Activated CD8-positive, alpha-beta memory T cell treated with anti-CD3 and anti-CD28 coated beads for 36 hours (primary cell): ENCODE measurements around the gene SYT2. TPM values are rescaled to one million over a fixed set of nuclear protein-coding genes. Genes with fewer than 3 reads are reported as not detected.
"Not testable (repeated sequence)": the region's sequence is repeated elsewhere in the genome, so short reads cannot be mapped to it uniquely, and the experiment has no call there.

Source experiments
- CTCF ChIA-PET: fragments of 350-600 bp; sonication (Branson Sonifier 250); formaldehyde crosslinking; loops from one replicate; lab custom pipeline; 2021; ENCODE audit warnings: antibody characterized with exemption; lab: Charles Lee
- POLR2A ChIA-PET: fragments of 350-600 bp; sonication (Branson Sonifier 250); formaldehyde crosslinking; loops from one replicate; lab custom pipeline; 2021; ENCODE audit warnings: antibody characterized with exemption; lab: Charles Lee
- total RNA-seq, 2 experiments: library from RNA; stranded (reverse); gene quantifications; one replicate each; pipeline ENCODE4 v1.2.3, GENCODE V29; 2021

Gene SYT2
- total RNA-seq, 2 experiments from 2014 or later, result not detected

- ChIA-PET CTCF (interaction anchor here (0.7 kb wide), 1 partner anchor 9 kb away, joined by 3 read pairs; no protein-coding TSS in a partner anchor), POLR2A (interaction anchor here (0.5 kb wide), 1 partner anchor 16 kb away, joined by 7 read pairs; no protein-coding TSS in a partner anchor)
Measured at GRCh38 chr1:202564958-202565495, 145.2 kb downstream of the SYT2 start.

- ChIA-PET CTCF (no interaction called here), POLR2A (no interaction called here)
Measured at GRCh38 chr1:202563818-202564217, 146.4 kb downstream of the SYT2 start.

GRCh38 chr1:202562444-202563060, 147.7 kb downstream of the SYT2 start:
- CTCF ChIA-PET, result no interaction called here
- POLR2A ChIA-PET, result no interaction called here

GRCh38 chr1:202561726-202562443, 148.4 kb downstream of the SYT2 start:
- ChIA-PET CTCF (no interaction called here), POLR2A (no interaction called here)

- POLR2A ChIA-PET, result no interaction called here
- CTCF ChIA-PET, result no interaction called here
Measured at GRCh38 chr1:202561240-202561639, 149.0 kb downstream of the SYT2 start.

- CTCF ChIA-PET, POLR2A ChIA-PET: not testable (repeated sequence)
Measured at GRCh38 chr1:202557662-202558061, 152.6 kb downstream of the SYT2 start.

- CTCF ChIA-PET, result interaction anchor here (0.7 kb wide), 2 partner anchors 42 to 296 kb away, joined by 3 to 4 read pairs; no protein-coding TSS in a partner anchor
- POLR2A ChIA-PET, result not testable (repeated sequence)
Measured at GRCh38 chr1:202556037-202556436, 154.2 kb downstream of the SYT2 start.

GRCh38 chr1:202554619-202555018, 155.6 kb downstream of the SYT2 start:
- POLR2A ChIA-PET, CTCF ChIA-PET: not testable (repeated sequence)

GRCh38 chr1:202553560-202554038, 156.7 kb downstream of the SYT2 start:
- ChIA-PET POLR2A (no interaction called here), CTCF (no interaction called here)

- CTCF ChIA-PET, POLR2A ChIA-PET: not testable (repeated sequence)
Measured at GRCh38 chr1:202553078-202553477, 157.2 kb downstream of the SYT2 start.

- CTCF ChIA-PET, POLR2A ChIA-PET: not testable (repeated sequence)
Measured at GRCh38 chr1:202552615-202553014, 157.6 kb downstream of the SYT2 start.

GRCh38 chr1:202551683-202552082, 158.6 kb downstream of the SYT2 start:
- CTCF ChIA-PET, result no interaction called here

GRCh38 chr1:202550088-202550487, 160.2 kb downstream of the SYT2 start:
- CTCF ChIA-PET, POLR2A ChIA-PET: not testable (repeated sequence)

More at GRCh38 chr1:202551683-202552082, 158.6 kb downstream of the SYT2 start:
- POLR2A ChIA-PET, result no interaction called here

- POLR2A ChIA-PET, result no interaction called here
- CTCF ChIA-PET, result no interaction called here
Measured at GRCh38 chr1:202547215-202547614, 163.0 kb downstream of the SYT2 start.

- POLR2A ChIA-PET, CTCF ChIA-PET: not testable (repeated sequence)
Measured at GRCh38 chr1:202546796-202547195, 163.5 kb downstream of the SYT2 start.

GRCh38 chr1:202546377-202546776, 163.9 kb downstream of the SYT2 start:
- CTCF ChIA-PET, POLR2A ChIA-PET: not testable (repeated sequence)

- POLR2A ChIA-PET, CTCF ChIA-PET: not testable (repeated sequence)
Measured at GRCh38 chr1:202545647-202546303, 164.5 kb downstream of the SYT2 start.

GRCh38 chr1:202544766-202545449, 165.3 kb downstream of the SYT2 start:
- POLR2A ChIA-PET, CTCF ChIA-PET: not testable (repeated sequence)

- POLR2A ChIA-PET, result not testable (repeated sequence)
- CTCF ChIA-PET, result interaction anchor here (0.6 kb wide), 1 partner anchor 61 kb away, joined by 3 read pairs; no protein-coding TSS in a partner anchor
Measured at GRCh38 chr1:202543537-202543936, 166.7 kb downstream of the SYT2 start.
